ENCODE data around the gene TGM3.
A peak's percentile ranks its signal among the peaks of the same experiment; 100 is the strongest.

Gene TGM3

DNA sequence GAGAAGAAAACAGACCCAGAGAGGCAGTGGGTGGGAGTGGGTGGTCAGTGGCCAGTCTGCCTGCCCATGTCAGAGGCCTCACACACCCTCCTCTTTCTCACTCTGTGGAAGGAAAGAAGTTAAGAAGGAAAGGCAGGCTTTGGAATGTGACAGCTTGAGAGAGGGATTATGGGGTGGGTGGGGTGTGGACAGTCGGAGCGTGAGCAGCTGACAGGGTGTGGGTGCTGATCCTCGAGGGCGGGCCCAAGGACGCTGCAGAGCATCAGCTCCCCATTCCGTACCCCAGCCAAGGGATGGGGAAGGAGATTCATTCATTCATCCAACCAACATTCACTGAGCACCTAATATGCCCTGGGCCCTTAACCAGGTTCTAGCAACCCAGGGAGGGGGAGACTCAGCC lies 89.7 kb downstream of the TGM3 start:
- no peak for DNase-seq

DNA sequence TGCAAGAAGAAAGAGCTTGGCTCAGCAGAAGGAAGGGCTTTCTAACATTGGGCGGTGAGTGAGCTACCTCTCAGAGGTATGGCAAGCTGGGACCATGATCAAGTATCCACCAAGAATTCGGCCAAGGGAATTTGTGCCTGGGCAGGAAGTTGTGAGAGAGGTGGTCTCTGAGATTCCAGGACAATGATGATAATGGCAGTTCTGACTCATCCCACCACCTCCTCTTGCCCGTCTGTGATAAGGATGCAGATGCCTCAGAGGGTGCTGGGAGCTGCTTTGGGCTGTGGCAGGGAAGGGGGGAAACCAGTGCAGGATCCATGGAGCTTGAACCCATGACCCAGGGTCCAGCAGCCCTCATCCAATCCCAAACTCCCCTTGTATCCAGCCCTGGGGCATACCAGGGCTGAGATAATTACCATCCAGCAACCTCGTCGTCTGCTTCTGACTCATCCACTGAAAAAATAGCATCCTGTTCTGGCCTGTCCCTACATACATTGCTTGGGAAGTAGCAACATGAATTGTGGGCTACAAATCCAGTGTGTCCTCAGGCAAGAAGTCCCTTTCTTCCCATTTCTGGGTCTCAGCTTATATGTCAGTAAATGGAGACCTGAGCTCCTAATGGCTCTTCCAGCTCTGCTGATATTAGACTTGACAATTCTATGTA lies 90.8 kb downstream of the TGM3 start:
- DNase-seq, result no peak

- peak; percentile 32 for DNase-seq
Measured at GRCh38 chr20:2387180-2387577, 91.4 kb downstream of the TGM3 start.

- no peak for DNase-seq
Measured at GRCh38 chr20:2387580-2387979, 91.8 kb downstream of the TGM3 start.

Measured in NCI-H526 treated with DMSO at 0.1 percent for 48 hours (cell line).